ENCODE data around the gene PRKD2.
"Not testable (repeated sequence)": the region's sequence is repeated elsewhere in the genome, so short reads cannot be mapped to it uniquely, and the experiment has no call there.

Gene PRKD2

GRCh38 chr19:46628970-46629369, 87.9 kb downstream of the PRKD2 start:
- not testable (repeated sequence) for DNase-seq

GRCh38 chr19:46626446-46626845, 90.5 kb downstream of the PRKD2 start:
- no peak for DNase-seq

DNA sequence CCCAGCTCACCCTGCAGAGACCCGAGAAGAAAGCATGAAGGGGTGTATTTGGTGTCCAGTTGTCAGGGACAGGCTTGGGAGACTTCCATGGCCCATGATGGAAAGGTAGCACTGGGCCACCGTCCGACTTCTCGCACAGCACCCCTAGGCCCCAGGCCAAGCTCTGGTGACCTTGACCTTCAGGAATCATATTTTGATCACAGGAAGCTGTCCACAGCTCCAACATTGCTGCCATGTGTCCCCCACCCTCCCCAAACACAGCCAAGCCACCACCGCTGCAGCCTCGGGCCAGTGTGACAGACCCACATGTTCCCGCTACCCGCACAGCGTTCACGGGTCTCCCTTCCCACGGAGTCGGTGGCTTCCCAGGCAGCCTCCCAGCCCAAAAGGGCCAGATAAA, 91.2 kb downstream of the PRKD2 start:
- DNase-seq, result no peak

GRCh38 chr19:46624958-46625661, 91.8 kb downstream of the PRKD2 start, which contains the start of gene PTGIR:
TSS of gene PTGIR (minus strand) at chr19:46625089. CDS start at chr19:46624225, 864 bp downstream.
- peak; percentile 39 for DNase-seq
